Myometrial cell (primary cell): ENCODE data around the gene C6orf132. TPM values are rescaled to one million over a fixed set of nuclear protein-coding genes. Genes with fewer than 3 reads are reported as not detected.

Source experiments
- total RNA-seq: library from RNA; depleted of rRNA; stranded (reverse); fragments of >200 nt; gene quantifications from 2 replicates; pipeline ENCODE4 v1.2.3, GENCODE V29; 2015

Gene C6orf132
- 3.0 and 6.9 TPM in 2 replicates for total RNA-seq

GRCh38 chr6:42142118-42142835, at the start of gene C6orf132:
Gene C6orf132, minus strand, starts transcription at chr6:42142620. Its CDS starts 176 bp downstream, at chr6:42142444.

GRCh38 chr6:42173101-42173500, 30.7 kb upstream of the C6orf132 start, which contains the start of gene GUCA1A:
Gene GUCA1A, plus strand, starts transcription at chr6:42173364. Its CDS starts 250 bp downstream, at chr6:42173614.

Other genes starting within 250 kb of the C6orf132 start
- 0.35 and 1.7 TPM in 2 replicates for gene USP49, start 247.2 kb downstream of the C6orf132 start, total RNA-seq
- gene MED20, start 221.5 kb downstream of the C6orf132 start, total RNA-seq, result 20.4 and 37.8 TPM in 2 replicates
- 6.2 and 6.3 TPM in 2 replicates for gene BYSL, start 221.1 kb downstream of the C6orf132 start, total RNA-seq
- 118 and 119 TPM in 2 replicates for gene CCND3, start 200.8 kb downstream of the C6orf132 start, total RNA-seq
- 15.9 and 23.6 TPM in 2 replicates for gene TAF8, start 92.1 kb downstream of the C6orf132 start, total RNA-seq
- gene GUCA1A, start 30.7 kb upstream of the C6orf132 start, total RNA-seq, result 0.58 and 1.2 TPM in 2 replicates
- 0.58 TPM in 1 of 2 replicates, not detected in the other for gene GUCA1B, start 52.3 kb upstream of the C6orf132 start, total RNA-seq
- gene MRPS10, start 75.2 kb upstream of the C6orf132 start, total RNA-seq, result 62.3 and 68.8 TPM in 2 replicates